HCT116 (cell line): Measurements from ENCODE around the gene HEMK1.

Source experiments
- POLR2A ChIP-seq: IDR thresholded peaks from 2 replicates; pipeline ENCODE4 v1.7.0; 2011; ENCODE audit warnings: borderline replicate concordance; ENCODE audit not compliant: insufficient read depth, insufficient read length; ENCODE audit errors: extremely low read depth
- POLR2AphosphoS5 ChIP-seq: IDR thresholded peaks from 2 replicates; pipeline ENCODE4 v1.6.1; 2011; ENCODE audit warnings: mild to moderate bottlenecking, low read depth, low read length, moderate library complexity
- SRF ChIP-seq: IDR thresholded peaks from 2 replicates; pipeline ENCODE4 v1.6.1; 2012; ENCODE audit warnings: low read depth
- YY1 ChIP-seq: IDR thresholded peaks from 2 replicates; pipeline ENCODE4 v1.6.1; 2011; ENCODE audit warnings: low read length, low read depth, moderate library complexity, mild to moderate bottlenecking; ENCODE audit not compliant: insufficient replicate concordance; ENCODE audit errors: extremely low read depth
- ZNF274 ChIP-seq: fragments of 200-500 bp; sonication (Bioruptor generic); IDR thresholded peaks from 2 replicates; pipeline ENCODE4 v1.6.1; 2014; ENCODE audit warnings: mild to moderate bottlenecking, low read depth, low read length, inconsistent platforms
- TF ChIP-seq, protein P1 (sequence below), 3 experiments: fragments of 200-600 bp in 1 of 3; sonication (generic) in 1 of 3; IDR thresholded peaks in 2 of 3; conservative IDR thresholded peaks in 1 of 3; 2 replicates each; pipeline ENCODE4 v1.5.1; 2012 to 2017; ENCODE audit warnings: low read depth in 2 of 3, low read length in 2 of 3, antibody characterized with exemption in 1 of 3, borderline replicate concordance in 1 of 3, control low read depth in 1 of 3, mild to moderate bottlenecking in 1 of 3, mixed read lengths in 1 of 3, mixed run types in 1 of 3, moderate library complexity in 1 of 3; ENCODE audit not compliant: insufficient read depth in 1 of 3

GRCh38 chr3:50632450-50632849 is 63.1 kb downstream of the HEMK1 start:
- TF ChIP-seq, protein P1, sequence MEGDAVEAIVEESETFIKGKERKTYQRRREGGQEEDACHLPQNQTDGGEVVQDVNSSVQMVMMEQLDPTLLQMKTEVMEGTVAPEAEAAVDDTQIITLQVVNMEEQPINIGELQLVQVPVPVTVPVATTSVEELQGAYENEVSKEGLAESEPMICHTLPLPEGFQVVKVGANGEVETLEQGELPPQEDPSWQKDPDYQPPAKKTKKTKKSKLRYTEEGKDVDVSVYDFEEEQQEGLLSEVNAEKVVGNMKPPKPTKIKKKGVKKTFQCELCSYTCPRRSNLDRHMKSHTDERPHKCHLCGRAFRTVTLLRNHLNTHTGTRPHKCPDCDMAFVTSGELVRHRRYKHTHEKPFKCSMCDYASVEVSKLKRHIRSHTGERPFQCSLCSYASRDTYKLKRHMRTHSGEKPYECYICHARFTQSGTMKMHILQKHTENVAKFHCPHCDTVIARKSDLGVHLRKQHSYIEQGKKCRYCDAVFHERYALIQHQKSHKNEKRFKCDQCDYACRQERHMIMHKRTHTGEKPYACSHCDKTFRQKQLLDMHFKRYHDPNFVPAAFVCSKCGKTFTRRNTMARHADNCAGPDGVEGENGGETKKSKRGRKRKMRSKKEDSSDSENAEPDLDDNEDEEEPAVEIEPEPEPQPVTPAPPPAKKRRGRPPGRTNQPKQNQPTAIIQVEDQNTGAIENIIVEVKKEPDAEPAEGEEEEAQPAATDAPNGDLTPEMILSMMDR (IDR thresholded peaks at IDR 0.05 in 2 of 3, conservative IDR thresholded peaks at IDR 0.05 in 1 of 3; ENCODE audit: borderline replicate concordance in 1 of 3, insufficient read depth in 1 of 3, low read depth in 2 of 3, low read length in 2 of 3), result no peak
- TF ChIP-seq POLR2A, result no peak
- no peak for TF ChIP-seq YY1
- no peak for TF ChIP-seq ZNF274
- TF ChIP-seq SRF, result no peak
- TF ChIP-seq POLR2AphosphoS5, result no peak
